ENCODE data around the gene GLYAT. TPM values are rescaled to one million over a fixed set of nuclear protein-coding genes. Genes with fewer than 3 reads are reported as not detected.
"Not testable (repeated sequence)": the region's sequence is repeated elsewhere in the genome, so short reads cannot be mapped to it uniquely, and the experiment has no call there.

The GLYAT gene
- polyA plus RNA-seq, 1 donor from 2014 or later, result not detected

- Histone ChIP-seq H4K20me1 (ENCODE audit: insufficient read depth) (no peaks in the 10 kb centered on the region), H3F3A (ENCODE audit: insufficient read depth, low read length, poor library complexity, severe bottlenecking) (no peaks in the 10 kb centered on the region)
These were observed 19.9 kb downstream of the GLYAT start for GRCh38 chr11:58711832-58712231.

GRCh38 chr11:58707767-58708166 lies 24.0 kb downstream of the GLYAT start:
- H3K27me3 ChIP-seq (ENCODE audit: insufficient read depth, low read depth, low read length), result no peaks in the 10 kb centered on the region
- no peak overlapping the region for H2AFZ ChIP-seq (ENCODE audit: low read depth, low read length)
- no peak overlapping the region for H3K27ac ChIP-seq (ENCODE audit: low read length)
- no peaks in the 10 kb centered on the region for H3F3A ChIP-seq (ENCODE audit: insufficient read depth, low read length, poor library complexity, severe bottlenecking)
- no peak overlapping the region for H3K9ac ChIP-seq (ENCODE audit: low read length)
- no peak overlapping the region for H3K4me3 ChIP-seq (ENCODE audit: low read length)
- H3K9me3 ChIP-seq (ENCODE audit: low read length), result no peaks in the 10 kb centered on the region
- H3K36me3 ChIP-seq (ENCODE audit: insufficient read depth, low read length), result no peaks in the 10 kb centered on the region
- TF ChIP-seq POLR2AphosphoS5 (IDR thresholded peaks at IDR 0.05), result no peak
- TF ChIP-seq REST (IDR thresholded peaks at IDR 0.05; ENCODE audit: borderline replicate concordance), result no peak
- no peak for TF ChIP-seq MXI1 (conservative IDR thresholded peaks at IDR 0.05; ENCODE audit: poor library complexity, severe bottlenecking)
- TF ChIP-seq TAF1 (IDR thresholded peaks at IDR 0.05; ENCODE audit: low read depth), result no peak
- TF ChIP-seq EZH2 (IDR thresholded peaks at IDR 0.05; ENCODE audit: borderline replicate concordance, insufficient read depth, low read length, poor library complexity, severe bottlenecking), result no peak
- H3K9me2 ChIP-seq (ENCODE audit: insufficient read depth, low read length), result no peaks in the 10 kb centered on the region
- H4K20me1 ChIP-seq (ENCODE audit: insufficient read depth), result no peaks in the 10 kb centered on the region
- H3K79me2 ChIP-seq (replicated peaks; ENCODE audit: insufficient read depth, low read length), result no peaks in the 10 kb centered on the region
- H3K4me2 ChIP-seq (ENCODE audit: low read length), result no peak overlapping the region

More at GRCh38 chr11:58711832-58712231, 19.9 kb downstream of the GLYAT start:
- Histone ChIP-seq H3K36me3 (ENCODE audit: insufficient read depth, low read length) (no peaks in the 10 kb centered on the region), H3K9me3 (ENCODE audit: low read length) (no peaks in the 10 kb centered on the region), H3K9me2 (ENCODE audit: insufficient read depth, low read length) (no peaks in the 10 kb centered on the region), H3K27ac (ENCODE audit: low read length) (no peak overlapping the region), H3K9ac (ENCODE audit: low read length) (no peak overlapping the region), H3K4me3 (ENCODE audit: low read length) (no peak overlapping the region), H3K27me3 (ENCODE audit: insufficient read depth, low read depth, low read length) (no peaks in the 10 kb centered on the region), H3K4me2 (ENCODE audit: low read length) (no peak overlapping the region), H3K79me2 (replicated peaks; ENCODE audit: insufficient read depth, low read length) (no peaks in the 10 kb centered on the region), H2AFZ (ENCODE audit: low read depth, low read length) (no peak overlapping the region)
- TF ChIP-seq SMC3 (conservative IDR thresholded peaks at IDR 0.05; ENCODE audit: poor library complexity) (no peak), EZH2 (IDR thresholded peaks at IDR 0.05; ENCODE audit: borderline replicate concordance, insufficient read depth, low read length, poor library complexity, severe bottlenecking) (no peak)

- H3K27me3 ChIP-seq (ENCODE audit: insufficient read depth, low read depth, low read length); H3K9me3 ChIP-seq (ENCODE audit: low read length); H3K79me2 ChIP-seq (replicated peaks; ENCODE audit: insufficient read depth, low read length); H3K27ac ChIP-seq (ENCODE audit: low read length); H3K4me3 ChIP-seq (ENCODE audit: low read length); H3K9me2 ChIP-seq (ENCODE audit: insufficient read depth, low read length); H3K36me3 ChIP-seq (ENCODE audit: insufficient read depth, low read length); H2AFZ ChIP-seq (ENCODE audit: low read depth, low read length); H3K4me2 ChIP-seq (ENCODE audit: low read length); H4K20me1 ChIP-seq (ENCODE audit: insufficient read depth); H3K9ac ChIP-seq (ENCODE audit: low read length); H3F3A ChIP-seq (ENCODE audit: insufficient read depth, low read length, poor library complexity, severe bottlenecking): not testable (repeated sequence)
These were observed 34.9 kb downstream of the GLYAT start for GRCh38 chr11:58696825-58697224.

GRCh38 chr11:58693026-58693425 lies 38.7 kb downstream of the GLYAT start:
- Histone ChIP-seq H2AFZ (ENCODE audit: low read depth, low read length) (no peak overlapping the region), H4K20me1 (ENCODE audit: insufficient read depth) (no peaks in the 10 kb centered on the region), H3K4me3 (ENCODE audit: low read length) (no peak overlapping the region), H3K36me3 (ENCODE audit: insufficient read depth, low read length) (no peaks in the 10 kb centered on the region), H3K9me2 (ENCODE audit: insufficient read depth, low read length) (no peaks in the 10 kb centered on the region), H3K79me2 (replicated peaks; ENCODE audit: insufficient read depth, low read length) (no peaks in the 10 kb centered on the region), H3K4me2 (ENCODE audit: low read length) (no peak overlapping the region), H3K9ac (ENCODE audit: low read length) (no peak overlapping the region), H3K27ac (ENCODE audit: low read length) (no peak overlapping the region), H3K27me3 (ENCODE audit: insufficient read depth, low read depth, low read length) (no peaks in the 10 kb centered on the region), H3K9me3 (ENCODE audit: low read length) (no peaks in the 10 kb centered on the region), H3F3A (ENCODE audit: insufficient read depth, low read length, poor library complexity, severe bottlenecking) (no peaks in the 10 kb centered on the region)
- TF ChIP-seq CTCF (IDR thresholded peaks at IDR 0.05; ENCODE audit: poor library complexity, severe bottlenecking), result no peak
- TF ChIP-seq REST (IDR thresholded peaks at IDR 0.05; ENCODE audit: borderline replicate concordance), result no peak
- no peak for TF ChIP-seq SMC3 (conservative IDR thresholded peaks at IDR 0.05; ENCODE audit: poor library complexity)
- TF ChIP-seq TAF1 (IDR thresholded peaks at IDR 0.05; ENCODE audit: low read depth), result no peak
- no peak for TF ChIP-seq EZH2 (IDR thresholded peaks at IDR 0.05; ENCODE audit: borderline replicate concordance, insufficient read depth, low read length, poor library complexity, severe bottlenecking)
- no peak for TF ChIP-seq MXI1 (conservative IDR thresholded peaks at IDR 0.05; ENCODE audit: poor library complexity, severe bottlenecking)
- TF ChIP-seq EP300 (conservative IDR thresholded peaks at IDR 0.05; ENCODE audit: poor library complexity, severe bottlenecking), result no peak
- no peak for TF ChIP-seq POLR2AphosphoS5 (IDR thresholded peaks at IDR 0.05)
- TF ChIP-seq RAD21 (conservative IDR thresholded peaks at IDR 0.05), result no peak
